DMS114 treated with DMSO at 0.1 percent for 48 hours (cell line): ENCODE data around the gene LIMS1.

ENCODE experiments used
- DNase-seq: peaks from one replicate; lab custom pipeline; 2025; ENCODE audit not compliant: unreplicated experiment; lab: John Stamatoyannopoulos, UW

Gene LIMS1

GRCh38 chr2:108613261-108614042 lies 79.2 kb downstream of the LIMS1 start:
- no peak for DNase-seq

- no peak for DNase-seq
Measured at GRCh38 chr2:108614043-108614545, 79.8 kb downstream of the LIMS1 start.

DNA sequence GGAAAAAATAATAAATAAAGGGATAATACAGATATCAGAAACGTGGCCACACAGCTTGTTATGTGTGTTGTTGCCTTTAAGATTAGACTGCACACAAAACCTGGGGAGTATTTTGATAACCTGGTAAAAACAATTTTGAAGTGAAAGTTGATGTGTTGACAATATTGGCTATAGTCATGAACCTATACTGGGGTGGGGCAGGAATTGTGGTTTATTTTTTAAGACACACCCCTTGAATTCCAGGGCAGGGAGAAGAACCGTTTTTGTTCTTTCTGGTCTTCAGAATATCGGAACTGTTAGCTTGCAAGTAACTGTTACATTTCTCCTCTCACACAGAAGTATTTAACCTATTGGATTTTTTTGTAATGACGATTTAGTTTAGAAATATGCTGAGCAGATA lies 80.4 kb downstream of the LIMS1 start:
- DNase-seq = no peak

DNA sequence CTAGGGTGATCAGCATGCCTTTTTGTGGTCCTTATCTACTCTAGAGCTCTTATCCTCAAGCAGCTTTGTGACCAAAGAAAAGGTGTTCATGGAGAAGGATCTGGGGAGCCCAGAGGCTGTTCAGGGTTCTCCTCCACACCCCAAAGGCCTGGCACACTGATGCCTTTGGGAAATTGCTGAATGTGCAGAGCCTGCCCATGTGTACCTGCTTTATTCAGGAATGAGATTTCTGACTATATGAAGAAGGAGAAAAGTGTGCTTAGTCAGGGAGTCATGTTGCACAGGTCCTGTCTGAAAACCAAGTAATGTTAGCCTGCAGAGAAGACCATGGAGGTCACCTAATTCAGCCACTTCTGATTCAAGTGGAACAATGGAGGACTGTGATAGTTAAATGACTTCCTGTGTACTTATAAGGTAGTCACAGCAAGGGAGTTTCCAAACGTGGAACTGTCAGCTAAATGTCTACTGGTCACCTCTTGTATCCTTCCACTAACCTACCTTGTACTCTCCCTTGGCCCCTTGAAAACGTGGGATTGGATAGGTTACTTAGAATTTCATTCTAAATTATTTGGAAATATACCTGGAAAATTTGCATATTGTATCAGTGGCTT lies 81.3 kb downstream of the LIMS1 start:
- DNase-seq = no peak

GRCh38 chr2:108616318-108616717 lies 82.0 kb downstream of the LIMS1 start:
- no peak for DNase-seq

DNA sequence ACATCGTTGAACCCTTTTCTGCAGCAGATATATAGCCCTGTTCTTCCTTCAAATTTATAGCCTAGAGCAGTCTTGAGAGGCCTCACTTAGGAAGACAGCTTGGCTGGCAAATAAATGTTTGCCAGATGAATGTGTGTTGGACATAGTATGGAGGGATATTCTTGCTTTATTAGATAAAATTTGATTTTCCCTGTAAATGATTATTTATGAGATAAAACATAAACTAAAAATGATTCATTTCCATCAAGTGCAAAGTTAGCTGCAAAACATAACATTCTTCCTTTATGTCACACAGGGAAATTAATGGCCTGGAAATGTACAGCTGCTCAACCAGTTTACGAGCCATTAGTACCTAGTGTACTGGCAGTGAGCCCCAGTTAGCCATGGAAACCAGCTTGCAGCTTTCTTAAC lies 82.5 kb downstream of the LIMS1 start:
- DNase-seq = no peak

DNA sequence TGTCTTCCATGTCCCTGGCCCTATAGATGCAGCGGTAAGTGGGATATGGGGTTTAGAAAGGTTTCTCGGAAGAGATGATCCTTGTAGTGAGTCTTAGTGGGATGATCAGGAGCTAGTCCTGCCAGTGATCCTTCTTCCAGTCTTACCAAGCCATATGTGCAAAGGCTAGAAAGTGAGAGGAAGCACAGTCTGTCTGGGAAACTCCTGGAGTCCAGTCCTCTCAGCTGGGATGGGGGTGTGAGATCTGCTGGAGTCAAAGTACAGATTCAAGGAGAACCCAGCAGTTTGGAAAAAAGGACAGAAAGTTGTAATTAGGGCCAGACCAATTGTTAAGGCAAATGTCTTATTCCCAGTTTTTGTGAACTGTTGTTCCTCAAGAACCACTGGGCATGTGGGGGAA lies 83.3 kb downstream of the LIMS1 start:
- DNase-seq = no peak

- DNase-seq = no peak
Measured at GRCh38 chr2:108619925-108620620, 85.8 kb downstream of the LIMS1 start.

- DNase-seq = no peak
Measured at GRCh38 chr2:108620656-108621055, 86.4 kb downstream of the LIMS1 start.

DNA sequence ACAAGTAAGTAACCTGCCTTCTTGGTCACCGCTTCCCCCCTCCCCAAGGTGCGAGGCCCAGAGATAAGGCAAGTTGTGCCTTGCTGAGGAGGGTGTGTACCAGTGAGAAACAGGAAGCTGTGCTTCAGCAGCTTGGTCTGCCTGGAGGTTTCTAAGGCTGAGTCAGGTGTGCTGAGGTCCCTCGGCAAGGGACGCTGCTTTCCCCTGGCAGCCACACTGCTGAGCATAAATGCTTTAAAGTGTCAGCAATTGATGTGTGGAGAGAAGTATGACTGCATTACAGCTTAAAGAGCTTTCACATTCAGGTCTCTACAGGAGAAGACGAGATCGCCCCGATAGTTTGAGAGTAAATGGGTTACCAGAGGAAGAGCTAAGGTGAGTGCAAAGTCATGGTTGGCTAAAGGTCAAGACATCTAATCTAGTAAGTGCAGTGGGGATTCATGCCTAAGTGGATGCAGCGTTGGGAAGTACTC lies 86.9 kb downstream of the LIMS1 start:
- DNase-seq = no peak

DNA sequence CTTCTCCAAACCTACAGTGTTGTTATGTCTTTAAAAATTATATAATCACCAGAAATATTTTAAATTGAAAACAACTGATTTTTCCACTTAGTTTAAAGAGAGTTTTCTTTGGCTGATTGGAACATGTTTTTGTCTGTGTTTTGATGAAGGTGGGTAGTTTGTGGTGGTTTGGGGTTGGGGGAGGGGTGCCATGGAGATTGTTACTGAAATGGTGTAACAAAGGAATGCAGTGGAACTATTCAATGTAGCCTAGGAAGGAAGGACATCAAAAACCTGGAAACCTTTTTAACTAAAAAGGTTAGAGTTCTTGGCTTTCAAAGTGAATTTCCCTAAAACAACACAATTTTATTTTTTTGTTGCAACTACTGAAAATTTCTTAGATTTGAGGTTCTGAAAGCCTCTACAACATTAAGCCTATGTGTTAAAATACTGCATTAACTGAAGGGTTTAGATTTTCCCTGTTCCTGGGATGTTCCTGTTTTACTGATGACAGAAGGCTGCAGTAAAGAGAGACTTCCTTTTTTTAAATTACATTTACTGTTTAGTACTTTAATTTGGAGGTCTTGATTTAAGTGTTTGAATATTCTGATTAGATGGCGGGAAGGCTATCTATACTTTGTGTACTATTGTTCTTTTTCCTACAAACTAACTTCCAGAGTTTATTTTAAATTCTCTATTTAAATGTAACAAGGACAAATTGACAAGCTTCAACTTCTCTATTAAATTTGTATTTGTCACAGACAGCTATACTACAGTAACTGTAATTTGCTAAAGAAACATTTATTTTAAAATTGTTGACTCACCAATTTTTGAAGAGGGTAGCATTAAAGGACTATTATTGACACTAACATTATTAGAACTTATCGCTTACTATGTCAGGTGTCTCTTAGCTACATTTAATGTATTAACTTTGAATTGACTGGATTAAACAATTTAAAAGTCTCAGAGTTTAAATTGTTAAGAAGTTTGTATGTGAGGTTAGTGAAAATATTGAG lies 87.7 kb downstream of the LIMS1 start:
- DNase-seq = no peak

GRCh38 chr2:108623616-108624015 lies 89.3 kb downstream of the LIMS1 start:
- no peak for DNase-seq

GRCh38 chr2:108625186-108625827 lies 91.0 kb downstream of the LIMS1 start:
- no peak for DNase-seq

- no peak for DNase-seq
Measured at GRCh38 chr2:108625828-108626195, 91.5 kb downstream of the LIMS1 start.

GRCh38 chr2:108626995-108627394 lies 92.7 kb downstream of the LIMS1 start:
- DNase-seq = no peak

- no peak for DNase-seq
Measured at GRCh38 chr2:108627911-108628567, 93.8 kb downstream of the LIMS1 start.

- no peak for DNase-seq
Measured at GRCh38 chr2:108628936-108629335, 94.7 kb downstream of the LIMS1 start.

DNA sequence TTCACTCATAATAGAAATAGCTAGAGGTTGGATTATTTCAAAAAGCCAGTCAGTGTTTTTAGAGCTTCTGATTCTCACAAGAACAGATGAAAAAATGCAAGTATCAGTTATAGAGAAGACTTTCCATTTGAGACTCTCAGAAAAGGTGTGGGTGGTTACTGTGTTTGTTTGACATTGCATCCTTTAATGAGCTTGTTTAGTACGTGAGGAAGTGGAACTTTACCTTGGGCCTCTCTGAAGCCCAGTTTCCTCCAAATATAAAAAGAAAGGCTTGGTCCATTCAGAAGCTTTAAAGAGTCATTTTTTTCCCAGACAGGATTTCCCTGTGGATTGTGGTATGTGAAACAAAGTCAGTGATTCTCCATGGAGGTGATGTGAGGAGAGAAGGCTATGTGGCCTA lies 95.1 kb downstream of the LIMS1 start:
- DNase-seq = no peak

DNA sequence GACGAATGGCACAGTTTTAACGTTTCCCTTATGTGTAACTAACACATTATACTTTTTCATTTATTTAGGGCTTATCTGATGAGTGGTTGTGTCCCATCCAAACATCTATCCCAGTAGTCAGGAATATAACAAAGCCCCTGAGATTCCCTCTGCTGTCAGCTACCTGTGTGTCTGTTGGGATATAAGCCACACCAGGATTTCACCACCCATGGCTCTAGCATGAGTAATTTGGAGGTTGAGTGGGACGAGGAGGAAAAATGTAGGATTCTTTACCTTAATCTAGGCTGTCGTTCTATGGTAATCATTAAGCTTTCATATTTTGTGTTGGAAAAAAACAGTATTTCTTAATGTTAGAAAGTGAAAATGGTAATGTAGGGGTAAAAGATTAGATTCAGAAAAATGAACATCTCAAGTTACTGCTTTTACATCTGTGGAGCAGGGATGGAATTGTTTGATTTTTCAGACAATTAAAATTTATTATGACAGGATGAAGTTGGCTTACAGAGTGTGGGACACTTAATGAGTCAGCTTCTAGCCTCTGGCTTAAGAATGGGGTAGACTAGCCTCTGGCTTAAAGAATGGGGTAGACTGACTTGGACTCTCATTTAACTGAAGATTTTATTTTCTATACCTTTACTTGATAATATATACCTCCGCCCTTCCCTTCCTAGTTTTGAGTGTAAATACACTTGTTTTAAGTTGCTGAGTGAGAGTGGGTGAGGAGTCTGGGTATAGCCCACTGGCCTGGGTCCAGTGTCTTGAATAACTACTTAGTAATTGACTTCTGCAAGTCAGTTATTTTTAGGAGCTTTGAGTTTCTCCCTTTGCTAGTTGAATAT lies 96.5 kb downstream of the LIMS1 start:
- DNase-seq = no peak
